Astrocyte (in vitro differentiated cells and primary cell): ENCODE results near the gene NT5C3B. TPM values are rescaled to one million over a fixed set of nuclear protein-coding genes. Genes with fewer than 3 reads are reported as not detected.

Source experiments
- DNase-seq: peaks from one replicate; pipeline ENCODE4 v3.0.0-alpha.2; 2010; ENCODE audit warnings: low read depth
- FAIRE-seq: peaks from 2 replicates; lab custom pipeline; 2011; peaks lifted over from hg19 to GRCh38; lab: Jason Lieb, UNC
- H2AFZ ChIP-seq: 2 replicates; pipeline ENCODE4 v1.6.0; 2012; ENCODE audit warnings: low read depth, low read length, inconsistent platforms
- H3K27ac ChIP-seq: 2 replicates; pipeline ENCODE4 v1.5.1; 2011; ENCODE audit warnings: low read depth, low read length, inconsistent platforms
- H3K27me3 ChIP-seq: 2 replicates; pipeline ENCODE4 v1.6.0; 2011; ENCODE audit warnings: low read length, inconsistent platforms; ENCODE audit not compliant: insufficient read depth
- H3K36me3 ChIP-seq: 2 replicates; pipeline ENCODE4 v1.5.1; 2011; ENCODE audit warnings: low read length, inconsistent platforms; ENCODE audit not compliant: insufficient read depth
- H3K4me1 ChIP-seq: 2 replicates; pipeline ENCODE4 v1.5.1; 2011; ENCODE audit warnings: low read length, inconsistent platforms; ENCODE audit not compliant: insufficient read depth
- H3K4me2 ChIP-seq: 2 replicates; pipeline ENCODE4 v1.6.0; 2012; ENCODE audit warnings: low read length, inconsistent platforms
- H3K4me3 ChIP-seq: 2 replicates; pipeline ENCODE4 v1.5.1; 2011; ENCODE audit warnings: low read depth, mild to moderate bottlenecking, low read length, inconsistent platforms; ENCODE audit not compliant: insufficient read depth
- H3K79me2 ChIP-seq: 2 replicates; pipeline ENCODE4 v1.6.0; 2012; ENCODE audit warnings: mild to moderate bottlenecking, low read length, inconsistent platforms; ENCODE audit not compliant: insufficient read depth
- H3K9ac ChIP-seq: 2 replicates; pipeline ENCODE4 v1.6.0; 2012; ENCODE audit warnings: mild to moderate bottlenecking, low read length, inconsistent platforms
- H3K9me3 ChIP-seq: 2 replicates; pipeline ENCODE4 v1.5.1; 2012; ENCODE audit warnings: low read depth, mild to moderate bottlenecking, low read length, inconsistent platforms; ENCODE audit not compliant: insufficient read depth
- H4K20me1 ChIP-seq: 2 replicates; pipeline ENCODE4 v1.6.0; 2012; ENCODE audit warnings: low read length, inconsistent platforms; ENCODE audit not compliant: insufficient read depth
- H3K27ac Mint-ChIP-seq: one replicate; pipeline ENCODE4 v1.8.0; 2021; ENCODE audit warnings: mild to moderate bottlenecking, mixed read lengths; ENCODE audit not compliant: unreplicated experiment
- H3K27me3 Mint-ChIP-seq: one replicate; pipeline ENCODE4 v1.8.0; 2021; ENCODE audit warnings: low read depth, mixed read lengths; ENCODE audit not compliant: unreplicated experiment
- H3K36me3 Mint-ChIP-seq: one replicate; pipeline ENCODE4 v1.8.0; 2021; ENCODE audit warnings: low read depth, mixed read lengths; ENCODE audit not compliant: unreplicated experiment
- H3K4me1 Mint-ChIP-seq: one replicate; pipeline ENCODE4 v1.8.0; 2021; ENCODE audit warnings: low read depth, mixed read lengths; ENCODE audit not compliant: unreplicated experiment
- H3K4me3 Mint-ChIP-seq: one replicate; pipeline ENCODE4 v1.8.0; 2021; ENCODE audit warnings: mild to moderate bottlenecking, moderate library complexity, mixed read lengths; ENCODE audit not compliant: unreplicated experiment
- H3K9me3 Mint-ChIP-seq: one replicate; pipeline ENCODE4 v1.8.0; 2021; ENCODE audit warnings: mild to moderate bottlenecking, mixed read lengths; ENCODE audit not compliant: unreplicated experiment
- CTCF ChIP-seq: IDR thresholded peaks from 2 replicates; pipeline ENCODE4 v1.5.1; 2011; ENCODE audit warnings: low read depth, mild to moderate bottlenecking, inconsistent platforms, low read length, moderate library complexity; ENCODE audit not compliant: insufficient read depth
- EZH2 ChIP-seq: IDR thresholded peaks from 2 replicates; pipeline ENCODE4 v1.6.1; 2012; ENCODE audit warnings: mild to moderate bottlenecking, low read length, inconsistent platforms; ENCODE audit not compliant: insufficient read depth
- total RNA-seq: library from RNA; stranded (reverse); gene quantifications from 2 replicates; pipeline ENCODE4 v1.2.1, GENCODE V29; 2021

Gene NT5C3B
- total RNA-seq, 1 donor from 2014 or later, result 56.1 TPM

- no peaks in the 10 kb centered on the region for H3K9me3 ChIP-seq
- TF ChIP-seq CTCF (no peak), EZH2 (no peak)
- no peaks in the 10 kb centered on the region for H3K27me3 ChIP-seq
- DNase-seq (no peak), FAIRE-seq (no peak)
- peaks cover 14% of the 10 kb centered on the region for H3K4me1 ChIP-seq
- Mint-ChIP-seq H3K4me1 (peaks cover 12% of the 10 kb centered on the region), H3K4me3 (no peak overlapping the region), H3K27ac (no peak overlapping the region), H3K36me3 (peaks cover 14% of the 10 kb centered on the region), H3K9me3 (no peaks in the 10 kb centered on the region), H3K27me3 (no peaks in the 10 kb centered on the region)
- no peak overlapping the region for H3K4me2 ChIP-seq
- H3K36me3 ChIP-seq, result peaks cover 10% of the 10 kb centered on the region
- peaks cover 48% of the 10 kb centered on the region for H4K20me1 ChIP-seq
- peaks cover 32% of the 10 kb centered on the region for H3K79me2 ChIP-seq
- no peak overlapping the region for H3K9ac ChIP-seq
- H3K4me3 ChIP-seq, result no peak overlapping the region
- H3K27ac ChIP-seq, result no peak overlapping the region
- no peak overlapping the region for H2AFZ ChIP-seq
These were observed 29.2 kb downstream of the NT5C3B start for GRCh38 chr17:41806685-41807445.

- H3K4me2 ChIP-seq, result no peak overlapping the region
These were observed 32.7 kb downstream of the NT5C3B start for GRCh38 chr17:41803049-41804020.

More at GRCh38 chr17:41803049-41804020, 32.7 kb downstream of the NT5C3B start:
- peaks cover 10% of the 10 kb centered on the region for H3K36me3 ChIP-seq
- no peak for FAIRE-seq
- H3K36me3 Mint-ChIP-seq, result peaks cover 11% of the 10 kb centered on the region
- H3K27ac ChIP-seq, result no peak overlapping the region
- H3K4me1 Mint-ChIP-seq, result peaks cover 14% of the 10 kb centered on the region
- H3K27me3 ChIP-seq, result no peaks in the 10 kb centered on the region
- H2AFZ ChIP-seq, result no peak overlapping the region
- H3K4me1 ChIP-seq, result peaks cover 10% of the 10 kb centered on the region
- TF ChIP-seq CTCF (no peak), EZH2 (no peak)
- no peak overlapping the region for H3K4me3 ChIP-seq
- no peak for DNase-seq
- peaks cover 5% of the 10 kb centered on the region for H3K79me2 ChIP-seq
- no peak overlapping the region for H3K4me3 Mint-ChIP-seq
- H3K9me3 ChIP-seq, result no peaks in the 10 kb centered on the region
- no peaks in the 10 kb centered on the region for H3K27me3 Mint-ChIP-seq
- H3K9ac ChIP-seq, result no peak overlapping the region
- peaks cover 24% of the 10 kb centered on the region for H4K20me1 ChIP-seq
- no peak overlapping the region for H3K27ac Mint-ChIP-seq
- no peaks in the 10 kb centered on the region for H3K9me3 Mint-ChIP-seq
